H9 (cell line): Measurements from ENCODE around the gene RMDN2. TPM values are rescaled to one million over a fixed set of nuclear protein-coding genes. Genes with fewer than 3 reads are reported as not detected.

ENCODE experiments used
- DNase-seq: peaks from one replicate; pipeline ENCODE4 v3.0.0-alpha.2; 2017
- H2AFZ ChIP-seq: one replicate; pipeline ENCODE4 v1.6.1; 2013; ENCODE audit warnings: mild to moderate bottlenecking, low read length, control low read depth, moderate library complexity
- H2AK5ac ChIP-seq: 2 replicates; pipeline ENCODE4 v1.6.1; 2013; ENCODE audit warnings: low read length, control low read depth, mixed read lengths; ENCODE audit not compliant: insufficient read length
- H2BK120ac ChIP-seq: one replicate; pipeline ENCODE4 v1.6.1; 2013; ENCODE audit warnings: low read depth, mild to moderate bottlenecking, low read length, control low read depth, inconsistent platforms; ENCODE audit not compliant: poor library complexity, severe bottlenecking
- H2BK12ac ChIP-seq: 2 replicates; pipeline ENCODE4 v1.6.1; 2013; ENCODE audit warnings: low read length, control low read depth, mixed read lengths, low read depth; ENCODE audit not compliant: insufficient read length
- H2BK15ac ChIP-seq: 2 replicates; pipeline ENCODE4 v1.6.1; 2013; ENCODE audit warnings: low read depth, low read length, control low read depth
- H2BK20ac ChIP-seq: one replicate; pipeline ENCODE4 v1.6.1; 2013; ENCODE audit warnings: low read depth, mild to moderate bottlenecking, low read length, control low read depth, inconsistent platforms; ENCODE audit not compliant: poor library complexity, severe bottlenecking
- H2BK5ac ChIP-seq: 2 replicates; pipeline ENCODE4 v1.6.1; 2013; ENCODE audit warnings: low read length, control low read depth, mixed read lengths; ENCODE audit not compliant: insufficient read length
- H3K14ac ChIP-seq: 2 replicates; pipeline ENCODE4 v1.6.1; 2013; ENCODE audit warnings: low read length, control low read depth; ENCODE audit not compliant: insufficient read depth
- H3K18ac ChIP-seq: 2 replicates; pipeline ENCODE4 v1.6.1; 2013; ENCODE audit warnings: low read depth, mild to moderate bottlenecking, mixed read lengths, low read length, control low read depth; ENCODE audit not compliant: insufficient read length
- H3K23ac ChIP-seq: 2 replicates; pipeline ENCODE4 v1.6.1; 2013; ENCODE audit warnings: low read length, control low read depth, mixed read lengths, low read depth; ENCODE audit not compliant: insufficient read length
- H3K23me2 ChIP-seq: 2 replicates; pipeline ENCODE4 v1.6.1; 2013; ENCODE audit warnings: low read depth, mild to moderate bottlenecking, mixed read lengths, low read length, control low read depth; ENCODE audit not compliant: insufficient read length, poor library complexity, severe bottlenecking
- H3K27ac ChIP-seq: 2 replicates; pipeline ENCODE4 v1.5.1; 2013; ENCODE audit warnings: low read length, control low read depth, mixed read lengths, low read depth; ENCODE audit not compliant: insufficient read length
- H3K27me3 ChIP-seq: 2 replicates; pipeline ENCODE4 v1.6.1; 2013; ENCODE audit warnings: low read length, control low read depth, inconsistent platforms; ENCODE audit not compliant: insufficient read depth
- H3K4ac ChIP-seq: 2 replicates; pipeline ENCODE4 v1.6.1; 2013; ENCODE audit warnings: low read depth, mild to moderate bottlenecking, control low read depth, inconsistent platforms, low read length, moderate library complexity
- H3K4me1 ChIP-seq: 2 replicates; pipeline ENCODE4 v1.6.1; 2013; ENCODE audit warnings: low read length, control low read depth, inconsistent platforms; ENCODE audit not compliant: insufficient read depth
- H3K4me2 ChIP-seq: 2 replicates; pipeline ENCODE4 v1.6.1; 2013; ENCODE audit warnings: low read length, control low read depth, mixed read lengths; ENCODE audit not compliant: insufficient read length, insufficient read depth
- H3K56ac ChIP-seq: 2 replicates; pipeline ENCODE4 v1.6.1; 2013; ENCODE audit warnings: low read depth, mild to moderate bottlenecking, mixed read lengths, low read length, control low read depth; ENCODE audit not compliant: insufficient read length
- H3K79me1 ChIP-seq: 2 replicates; pipeline ENCODE4 v1.6.1; 2013; ENCODE audit warnings: low read depth, mild to moderate bottlenecking, moderate library complexity, low read length, control low read depth, inconsistent platforms; ENCODE audit not compliant: insufficient read depth, poor library complexity, severe bottlenecking
- H3K79me2 ChIP-seq: 2 replicates; pipeline ENCODE4 v1.6.1; 2013; ENCODE audit warnings: low read length, control low read depth, inconsistent platforms; ENCODE audit not compliant: insufficient read depth
- H3K9ac ChIP-seq: 2 replicates; pipeline ENCODE4 v1.6.1; 2013; ENCODE audit warnings: low read length, control low read depth, mixed read lengths; ENCODE audit not compliant: insufficient read length; ENCODE audit errors: extremely low read depth
- H3K9me3 ChIP-seq: one replicate; pipeline ENCODE4 v1.6.1; 2013; ENCODE audit warnings: low read depth, low read length, inconsistent platforms; ENCODE audit not compliant: control insufficient read depth
- H3T11ph ChIP-seq: one replicate; pipeline ENCODE4 v1.6.1; 2013; ENCODE audit warnings: mild to moderate bottlenecking, low read length, control low read depth, inconsistent platforms
- H4K20me1 ChIP-seq: one replicate; pipeline ENCODE4 v1.6.1; 2013; ENCODE audit not compliant: control insufficient read depth, insufficient read length, insufficient read depth
- H4K5ac ChIP-seq: 2 replicates; pipeline ENCODE4 v1.6.1; 2013; ENCODE audit warnings: low read depth, mild to moderate bottlenecking, mixed read lengths, low read length, control low read depth; ENCODE audit not compliant: insufficient read length
- H4K8ac ChIP-seq: replicated peaks from 2 replicates; pipeline ENCODE4 v1.6.1; 2013; ENCODE audit warnings: low read length, control low read depth, mixed read lengths, low read depth; ENCODE audit not compliant: insufficient read length
- H4K91ac ChIP-seq: 2 replicates; pipeline ENCODE4 v1.6.1; 2013; ENCODE audit warnings: low read depth, mild to moderate bottlenecking, moderate library complexity, mixed read lengths, low read length, control low read depth; ENCODE audit not compliant: insufficient read length
- H3K27ac Mint-ChIP-seq, 3 experiments: 2 replicates in 2 of 3; 3 replicates in 1 of 3; pipeline ENCODE4 v1.8.0; 2020 to 2021; ENCODE audit warnings: mixed read lengths in 3 of 3, mild to moderate bottlenecking in 1 of 3, moderate library complexity in 1 of 3
- H3K27me3 Mint-ChIP-seq: 2 replicates; pipeline ENCODE4 v1.8.0; 2021; ENCODE audit warnings: low read depth, mild to moderate bottlenecking, moderate library complexity, mixed read lengths
- H3K36me3 Mint-ChIP-seq, 3 experiments: 2 replicates in 2 of 3; 3 replicates in 1 of 3; pipeline ENCODE4 v1.8.0; 2020 to 2021; ENCODE audit warnings: low read depth in 3 of 3, mixed read lengths in 3 of 3; ENCODE audit not compliant: insufficient read depth in 1 of 3
- H3K4me1 Mint-ChIP-seq, 2 experiments: 2 replicates each; pipeline ENCODE4 v1.8.0; 2020; ENCODE audit warnings: mixed read lengths in 2 of 2
- H3K4me3 Mint-ChIP-seq, 2 experiments: 2 replicates in 1 of 2; 3 replicates in 1 of 2; pipeline ENCODE4 v1.8.0; 2020 to 2021; ENCODE audit warnings: mild to moderate bottlenecking in 2 of 2, mixed read lengths in 2 of 2, moderate library complexity in 1 of 2
- H3K9me3 Mint-ChIP-seq, 2 experiments: 2 replicates in 1 of 2; 3 replicates in 1 of 2; pipeline ENCODE4 v1.8.0; 2020; ENCODE audit warnings: mild to moderate bottlenecking in 2 of 2, mixed read lengths in 2 of 2, moderate library complexity in 1 of 2
- CTCF ChIP-seq: fragments of 200-600 bp; sonication (generic); conservative IDR thresholded peaks from 3 replicates; pipeline ENCODE4 v1.8.0; 2021; ENCODE audit warnings: antibody characterized with exemption, mild to moderate bottlenecking
- WGBS: extraction: QIAGEN DNeasy Blood & Tissue Kit; methylation state at CpG from one replicate; pipeline ENCODE4 v1.1.7; 2013; ENCODE audit warnings: missing lambda C conversion rate, low lambda C conversion rate, mixed read lengths; ENCODE audit not compliant: insufficient read length; ENCODE audit errors: extremely low coverage; 5-methylcytosine and 5-hydroxymethylcytosine counted together
- total RNA-seq: library from RNA; stranded (reverse); gene quantifications from 2 replicates; pipeline ENCODE4 v1.2.1, GENCODE V29; 2021

Gene RMDN2
- total RNA-seq, 1 experiment from 2014 or later: 2.8 TPM

GRCh38 chr2:37975808-37976207 is 50.7 kb downstream of the RMDN2 start:
- no peak overlapping the region for H3K27ac Mint-ChIP-seq

More at GRCh38 chr2:37975808-37976207, 50.7 kb downstream of the RMDN2 start:
- no peak overlapping the region for H3K9ac ChIP-seq
- no peak overlapping the region for H2AK5ac ChIP-seq
- H2BK20ac ChIP-seq: no peak overlapping the region
- TF ChIP-seq CTCF: no peak
- H2BK12ac ChIP-seq: no peak overlapping the region
- H4K8ac ChIP-seq: no peak overlapping the region
- H3K4me3 Mint-ChIP-seq: no peak overlapping the region
- H4K20me1 ChIP-seq: no peaks in the 10 kb centered on the region
- H4K5ac ChIP-seq: no peak overlapping the region
- no peak for DNase-seq
- no peak overlapping the region for H3T11ph ChIP-seq
- H3K27me3 ChIP-seq: no peaks in the 10 kb centered on the region
- H3K18ac ChIP-seq: no peak overlapping the region
- no peaks in the 10 kb centered on the region for H3K23me2 ChIP-seq
- H4K91ac ChIP-seq: no peak overlapping the region
- H2BK5ac ChIP-seq: no peak overlapping the region
- peaks cover 5 to 9% (median 7%) of the 10 kb centered on the region in 3 experiments; a peak in 6 of 7 replicates for H3K36me3 Mint-ChIP-seq
- H3K79me1 ChIP-seq: no peaks in the 10 kb centered on the region
- no peak overlapping the region for H3K4me2 ChIP-seq
- no peak overlapping the region for H3K4ac ChIP-seq
- H3K4me1 Mint-ChIP-seq: peaks cover 11 to 14% of the 10 kb centered on the region in 2 experiments
- H3K56ac ChIP-seq: no peak overlapping the region
- no CpG with 5 or more reads among the region's 2 CpGs for WGBS
- H3K23ac ChIP-seq: no peak overlapping the region
- no peaks in the 10 kb centered on the region for H3K79me2 ChIP-seq
- no peak overlapping the region for H3K27ac ChIP-seq
- H3K9me3 Mint-ChIP-seq: peaks cover 6 to 15% of the 10 kb centered on the region in 2 experiments; a peak in 4 of 5 replicates
- no peak overlapping the region for H2BK120ac ChIP-seq
- no peaks in the 10 kb centered on the region for H3K4me1 ChIP-seq
- H2BK15ac ChIP-seq: no peak overlapping the region
- H3K9me3 ChIP-seq: no peaks in the 10 kb centered on the region
- no peak overlapping the region for H3K14ac ChIP-seq
- H2AFZ ChIP-seq: no peak overlapping the region
- no peaks in the 10 kb centered on the region for H3K27me3 Mint-ChIP-seq
